HEK293 (cell line): ENCODE results near the gene FRYL.

Experiments
- CTCF ChIA-PET: fragments of 350-600 bp; formaldehyde crosslinking; extraction: SDS; loops from one replicate; lab custom pipeline; 2021; ENCODE audit warnings: antibody characterized with exemption; lab: Yijun Ruan, JAX
- POLR2A ChIA-PET: fragments of 300-600 bp; formaldehyde crosslinking; extraction: SDS; loops from one replicate; lab custom pipeline; 2020; ENCODE audit warnings: antibody characterized with exemption, inconsistent platforms; lab: Yijun Ruan, JAX
- H3K27ac ChIP-seq: fragments of 200-500 bp; sonication (Bioruptor generic); 2 replicates; pipeline ENCODE4 v1.5.1; 2014; ENCODE audit warnings: low read depth, low read length, control low read depth, inconsistent platforms; ENCODE audit errors: extremely low read depth
- H3K36me3 ChIP-seq, 2 experiments: fragments of 200-500 bp in 1 of 2; sonication (Bioruptor generic) in 1 of 2; 1 replicate in 1 of 2; 2 replicates in 1 of 2; pipeline ENCODE4 v1.5.1; 2014 to 2017; ENCODE audit warnings: inconsistent platforms in 2 of 2, low read length in 2 of 2; ENCODE audit not compliant: control insufficient read depth in 2 of 2, insufficient read depth in 1 of 2
- H3K4me1 ChIP-seq: fragments of 200-500 bp; sonication (Bioruptor generic); 2 replicates; pipeline ENCODE4 v1.5.1; 2014; ENCODE audit warnings: mild to moderate bottlenecking, low read length, inconsistent platforms; ENCODE audit not compliant: control insufficient read depth, insufficient read depth
- H3K4me3 ChIP-seq: 2 replicates; pipeline ENCODE4 v1.5.1; 2011; ENCODE audit warnings: low read depth, mild to moderate bottlenecking, control low read depth, low read length, moderate library complexity
- H3K9me3 ChIP-seq: fragments of 200-500 bp; sonication (Bioruptor generic); 2 replicates; pipeline ENCODE4 v1.5.1; 2014; ENCODE audit warnings: low read depth, low read length, inconsistent platforms; ENCODE audit not compliant: control insufficient read depth, insufficient read depth
- CTCF ChIP-seq: fragments of 450-650 bp; formaldehyde crosslinking; IDR thresholded peaks from 2 replicates; pipeline ENCODE4 v1.5.1; 2016; ENCODE audit warnings: missing biosample characterization, missing genetic modification characterization
- KLF10 ChIP-seq: fragments of 450-650 bp; IDR thresholded peaks from 2 replicates; pipeline ENCODE4 v1.5.1; 2018; ENCODE audit warnings: missing biosample characterization, mild to moderate bottlenecking, missing genetic modification characterization
- PATZ1 ChIP-seq: fragments of 450-650 bp; formaldehyde crosslinking; IDR thresholded peaks from 2 replicates; pipeline ENCODE4 v1.5.1; 2016; ENCODE audit warnings: missing biosample characterization, missing genetic modification characterization
- PRDM6 ChIP-seq: fragments of 450-650 bp; formaldehyde crosslinking; IDR thresholded peaks from 2 replicates; pipeline ENCODE4 v1.5.1; 2017; ENCODE audit warnings: missing biosample characterization, missing genetic modification characterization
- SCRT2 ChIP-seq: fragments of 450-650 bp; formaldehyde crosslinking; IDR thresholded peaks from 2 replicates; pipeline ENCODE4 v1.5.1; 2016; ENCODE audit warnings: missing biosample characterization, missing genetic modification characterization
- ZBTB11 ChIP-seq: fragments of 450-650 bp; formaldehyde crosslinking; conservative IDR thresholded peaks from 2 replicates; pipeline ENCODE4 v1.5.1; 2016; ENCODE audit warnings: low read depth, missing biosample characterization, missing genetic modification characterization
- ZEB2 ChIP-seq: fragments of 450-650 bp; formaldehyde crosslinking; IDR thresholded peaks from 2 replicates; pipeline ENCODE4 v1.5.1; 2016; ENCODE audit warnings: missing biosample characterization, missing genetic modification characterization
- ZNF132 ChIP-seq: fragments of 450-650 bp; formaldehyde crosslinking; IDR thresholded peaks from 2 replicates; pipeline ENCODE4 v1.5.1; 2017; ENCODE audit warnings: missing biosample characterization, missing genetic modification characterization, borderline replicate concordance
- ZNF184 ChIP-seq: fragments of 450-650 bp; IDR thresholded peaks from 2 replicates; pipeline ENCODE4 v1.5.1; 2018; ENCODE audit warnings: missing biosample characterization, mild to moderate bottlenecking, missing genetic modification characterization
- ZNF214 ChIP-seq: fragments of 450-650 bp; formaldehyde crosslinking; IDR thresholded peaks from 2 replicates; pipeline ENCODE4 v1.5.1; 2017; ENCODE audit warnings: missing biosample characterization, mild to moderate bottlenecking, missing genetic modification characterization, borderline replicate concordance
- ZNF274 ChIP-seq, 2 experiments: fragments of 200-500 bp in 1 of 2; fragments of 450-650 bp in 1 of 2; sonication (Bioruptor generic) in 1 of 2; formaldehyde crosslinking in 1 of 2; IDR thresholded peaks; 2 replicates each; pipeline versions ENCODE4 v1.5.1 to v1.6.1; 2014 to 2016; ENCODE audit warnings: borderline replicate concordance in 1 of 2, inconsistent platforms in 1 of 2, low read length in 1 of 2, missing biosample characterization in 1 of 2, missing genetic modification characterization in 1 of 2
- ZNF341 ChIP-seq: fragments of 450-650 bp; formaldehyde crosslinking; IDR thresholded peaks from 2 replicates; pipeline ENCODE4; 2016; ENCODE audit warnings: low read depth, missing biosample characterization, missing genetic modification characterization
- ZNF501 ChIP-seq: fragments of 450-650 bp; formaldehyde crosslinking; IDR thresholded peaks from 2 replicates; pipeline ENCODE4 v1.5.1; 2016; ENCODE audit warnings: missing biosample characterization, missing genetic modification characterization
- ZNF510 ChIP-seq: fragments of 450-650 bp; formaldehyde crosslinking; IDR thresholded peaks from 2 replicates; pipeline ENCODE4 v1.5.1; 2018; ENCODE audit warnings: mild to moderate bottlenecking, missing genetic modification characterization, missing biosample characterization; ENCODE audit not compliant: insufficient replicate concordance
- ZNF596 ChIP-seq: fragments of 450-650 bp; IDR thresholded peaks from 2 replicates; pipeline ENCODE4 v1.5.0; 2018; ENCODE audit warnings: missing biosample characterization, mild to moderate bottlenecking, missing genetic modification characterization, moderate library complexity
- ZNF610 ChIP-seq: fragments of 450-650 bp; formaldehyde crosslinking; IDR thresholded peaks from 2 replicates; pipeline ENCODE4 v1.5.1; 2016; ENCODE audit warnings: missing biosample characterization, missing genetic modification characterization, borderline replicate concordance
- ZNF704 ChIP-seq: fragments of 450-650 bp; formaldehyde crosslinking; IDR thresholded peaks from 2 replicates; pipeline ENCODE4 v1.5.1; 2016; ENCODE audit warnings: missing biosample characterization, missing genetic modification characterization
- ZNF707 ChIP-seq: fragments of 450-650 bp; formaldehyde crosslinking; IDR thresholded peaks from 2 replicates; pipeline ENCODE4 v1.5.1; 2016; ENCODE audit warnings: missing biosample characterization, missing genetic modification characterization
- ZNF747 ChIP-seq: fragments of 450-650 bp; formaldehyde crosslinking; IDR thresholded peaks from 2 replicates; pipeline ENCODE4 v1.5.1; 2016; ENCODE audit warnings: missing biosample characterization, missing genetic modification characterization
- ZNF777 ChIP-seq: fragments of 450-650 bp; formaldehyde crosslinking; IDR thresholded peaks from 2 replicates; pipeline ENCODE4 v1.5.1; 2017; ENCODE audit warnings: missing biosample characterization, missing genetic modification characterization, borderline replicate concordance
- TF ChIP-seq, protein P1 (sequence below): fragments of 450-650 bp; formaldehyde crosslinking; IDR thresholded peaks from 2 replicates; pipeline ENCODE4 v1.5.1; 2016; ENCODE audit warnings: missing biosample characterization, missing genetic modification characterization, borderline replicate concordance

The FRYL gene

DNA sequence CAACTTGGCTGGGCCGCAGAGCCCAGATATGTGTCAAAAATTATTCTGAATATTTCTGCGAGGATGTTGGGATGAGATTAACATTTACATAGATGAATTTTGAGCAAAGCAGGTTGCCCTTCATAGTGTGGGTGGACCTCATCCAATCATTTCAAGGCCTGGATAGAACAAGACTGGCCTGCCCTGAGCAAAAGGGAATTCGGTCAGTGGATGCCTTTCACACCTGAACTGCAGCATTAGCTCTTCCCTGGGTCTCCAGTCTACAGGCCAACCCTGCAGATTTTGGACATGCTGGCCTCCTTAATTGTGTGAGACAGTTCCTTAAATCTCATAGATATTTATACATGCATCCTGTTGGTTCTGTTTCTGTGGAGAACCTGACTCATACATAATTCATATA, 329.3 kb downstream of the FRYL start:
- H3K27ac ChIP-seq = no peak overlapping the region
- H3K36me3 ChIP-seq = no peaks in the 10 kb centered on the region
- CTCF ChIA-PET = interaction anchor here (0.6 to 0.7 kb wide), 2 partner anchors 168 to 293 kb away, joined by 3 to 5 read pairs; no protein-coding TSS in a partner anchor
- POLR2A ChIA-PET = no interaction called here
- H3K9me3 ChIP-seq = no peaks in the 10 kb centered on the region
- H3K4me1 ChIP-seq = no peaks in the 10 kb centered on the region
- H3K4me3 ChIP-seq = no peak overlapping the region
- TF ChIP-seq, protein P1, sequence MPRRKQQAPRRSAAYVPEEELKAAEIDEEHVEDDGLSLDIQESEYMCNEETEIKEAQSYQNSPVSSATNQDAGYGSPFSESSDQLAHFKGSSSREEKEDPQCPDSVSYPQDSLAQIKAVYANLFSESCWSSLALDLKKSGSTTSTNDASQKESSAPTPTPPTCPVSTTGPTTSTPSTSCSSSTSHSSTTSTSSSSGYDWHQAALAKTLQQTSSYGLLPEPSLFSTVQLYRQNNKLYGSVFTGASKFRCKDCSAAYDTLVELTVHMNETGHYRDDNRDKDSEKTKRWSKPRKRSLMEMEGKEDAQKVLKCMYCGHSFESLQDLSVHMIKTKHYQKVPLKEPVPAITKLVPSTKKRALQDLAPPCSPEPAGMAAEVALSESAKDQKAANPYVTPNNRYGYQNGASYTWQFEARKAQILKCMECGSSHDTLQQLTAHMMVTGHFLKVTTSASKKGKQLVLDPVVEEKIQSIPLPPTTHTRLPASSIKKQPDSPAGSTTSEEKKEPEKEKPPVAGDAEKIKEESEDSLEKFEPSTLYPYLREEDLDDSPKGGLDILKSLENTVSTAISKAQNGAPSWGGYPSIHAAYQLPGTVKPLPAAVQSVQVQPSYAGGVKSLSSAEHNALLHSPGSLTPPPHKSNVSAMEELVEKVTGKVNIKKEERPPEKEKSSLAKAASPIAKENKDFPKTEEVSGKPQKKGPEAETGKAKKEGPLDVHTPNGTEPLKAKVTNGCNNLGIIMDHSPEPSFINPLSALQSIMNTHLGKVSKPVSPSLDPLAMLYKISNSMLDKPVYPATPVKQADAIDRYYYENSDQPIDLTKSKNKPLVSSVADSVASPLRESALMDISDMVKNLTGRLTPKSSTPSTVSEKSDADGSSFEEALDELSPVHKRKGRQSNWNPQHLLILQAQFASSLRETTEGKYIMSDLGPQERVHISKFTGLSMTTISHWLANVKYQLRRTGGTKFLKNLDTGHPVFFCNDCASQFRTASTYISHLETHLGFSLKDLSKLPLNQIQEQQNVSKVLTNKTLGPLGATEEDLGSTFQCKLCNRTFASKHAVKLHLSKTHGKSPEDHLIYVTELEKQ (tag by site-specific recombination) = no peak
- TF ChIP-seq KLF10 (tag by site-specific recombination) (no peak), ZNF184 (tag by site-specific recombination) (no peak), ZNF704 (tag by site-specific recombination) (no peak), ZNF341 (tag by site-specific recombination) (no peak), ZNF747 (no peak), ZNF596 (no peak), ZNF707 (tag by site-specific recombination) (no peak), PRDM6 (tag by site-specific recombination) (no peak), ZNF510 (tag by site-specific recombination) (no peak), ZEB2 (tag by site-specific recombination) (no peak)

DNA sequence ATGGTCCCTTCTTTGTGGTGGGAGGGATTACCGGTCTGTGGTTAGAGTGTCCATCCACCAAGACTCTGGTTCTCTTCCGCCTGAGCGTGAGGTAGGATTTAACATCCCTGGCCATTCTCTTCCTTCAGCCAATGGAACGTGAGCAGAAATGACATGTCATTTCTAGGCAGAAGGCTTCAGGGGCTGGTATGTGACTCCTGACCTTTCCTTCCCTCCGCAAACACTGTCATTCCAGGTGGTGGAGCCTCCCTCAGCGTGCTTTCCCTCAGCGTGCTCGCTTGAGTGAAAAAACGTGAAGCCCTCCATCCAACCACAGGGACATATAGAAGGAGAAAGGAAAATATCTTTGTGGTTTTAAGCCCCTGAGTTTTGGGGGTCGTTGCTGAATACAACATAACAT, 330.9 kb downstream of the FRYL start:
- ChIA-PET POLR2A (no interaction called here), CTCF (no interaction called here)
- Histone ChIP-seq H3K36me3 (no peaks in the 10 kb centered on the region), H3K4me1 (no peaks in the 10 kb centered on the region), H3K27ac (no peak overlapping the region), H3K9me3 (no peaks in the 10 kb centered on the region), H3K4me3 (no peak overlapping the region)
- no peak for TF ChIP-seq ZNF777 (tag by site-specific recombination)
- TF ChIP-seq PATZ1 = no peak
- no peak for TF ChIP-seq ZNF132
- no peak for TF ChIP-seq SCRT2 (tag by site-specific recombination)
- TF ChIP-seq ZNF274 (IDR thresholded peaks at IDR 0.05; ENCODE audit: low read length) = no peak
- no peak for TF ChIP-seq ZNF274 (tag by site-specific recombination; IDR thresholded peaks at IDR 0.05; ENCODE audit: borderline replicate concordance)
- TF ChIP-seq ZNF610 (tag by site-specific recombination) = no peak
- no peak for TF ChIP-seq ZNF501 (tag by site-specific recombination)
- no peak for TF ChIP-seq ZBTB11 (tag by site-specific recombination)
- no peak for TF ChIP-seq ZNF214 (tag by site-specific recombination)
- TF ChIP-seq KLF10 (tag by site-specific recombination) = no peak
- TF ChIP-seq CTCF = no peak
